ENCODE results near the gene TPP1. TPM values are rescaled to one million over a fixed set of nuclear protein-coding genes. Genes with fewer than 3 reads are reported as not detected.

Gene TPP1
- total RNA-seq, 6 donors from 2014 or later = 71.6 to 240 (median 145) TPM

- ATAC-seq (ENCODE audit: low FRiP score in 2 of 2) = peak; percentile 82 to 84
- H3K4me3 ChIP-seq = peak overlapping the region in 2 of 4 donors; percentile 1 to 92
- TF ChIP-seq CTCF (IDR thresholded peaks at IDR 0.05) (no peak), POLR2AphosphoS5 (IDR thresholded peaks at IDR 0.05) (peak; percentile 67 to 90), POLR2A (IDR thresholded peaks at IDR 0.05) (peak in 2 of 4 donors; percentile 52 to 73), EP300 (IDR thresholded peaks at IDR 0.05) (peak in 1 of 4 donors; percentile 58)
- peaks cover 62 to 81% (median 71%) of the 10 kb centered on the region in 4 donors for H3K4me1 ChIP-seq
- H3K9me3 ChIP-seq = no peaks in the 10 kb centered on the region
- no peaks in the 10 kb centered on the region for H3K27me3 ChIP-seq
- peak overlapping the region; percentile 90 to 99 (median 92) for H3K27ac ChIP-seq
- peaks cover 30 to 42% (median 34%) of the 10 kb centered on the region in 4 donors for H3K36me3 ChIP-seq
- WGBS, 2 donors = 9 to 12% methylated on average over 10 to 11 of the region's 11 CpGs
- DNase-seq = peak; percentile 93 to 95
These were observed 12.6 kb downstream of the TPP1 start for GRCh38 chr11:6606471-6607189.

DNA sequence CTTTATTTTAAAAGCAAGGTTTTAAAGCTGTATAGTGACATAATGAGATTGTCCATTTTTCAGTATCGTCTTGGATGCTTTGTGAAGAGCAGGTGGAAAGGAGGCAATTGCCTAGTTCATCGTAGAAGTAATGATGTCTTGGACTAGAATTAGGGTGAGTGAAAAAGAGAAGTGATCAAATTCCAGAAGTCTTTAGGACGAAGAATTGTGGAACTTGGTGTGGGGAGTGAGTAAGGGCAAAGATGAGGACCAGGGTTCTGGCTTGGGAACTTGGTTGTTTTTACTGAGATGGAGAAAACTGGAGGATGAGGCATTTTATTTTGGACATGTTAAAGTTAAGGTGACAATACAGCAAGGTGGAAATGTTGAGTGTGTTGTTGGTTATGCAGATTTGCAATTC lies 14.4 kb downstream of the TPP1 start:
- ATAC-seq (ENCODE audit: low FRiP score in 2 of 2) = no peak
- peak overlapping the region; percentile 38 to 92 (median 66) for H3K4me3 ChIP-seq
- H3K27ac ChIP-seq = peak overlapping the region; percentile 91 to 99 (median 95)
- no peaks in the 10 kb centered on the region for H3K27me3 ChIP-seq
- H3K9me3 ChIP-seq = no peaks in the 10 kb centered on the region
- WGBS, 2 donors = 17 to 19% methylated on average over 3 of the region's 3 CpGs
- DNase-seq = no peak
- peaks cover 52 to 71% (median 62%) of the 10 kb centered on the region in 4 donors for H3K4me1 ChIP-seq
- TF ChIP-seq EP300 (IDR thresholded peaks at IDR 0.05) (no peak), POLR2A (IDR thresholded peaks at IDR 0.05) (no peak), POLR2AphosphoS5 (IDR thresholded peaks at IDR 0.05) (no peak), CTCF (IDR thresholded peaks at IDR 0.05) (no peak)
- H3K36me3 ChIP-seq = peaks cover 25 to 43% (median 38%) of the 10 kb centered on the region in 4 donors

DNA sequence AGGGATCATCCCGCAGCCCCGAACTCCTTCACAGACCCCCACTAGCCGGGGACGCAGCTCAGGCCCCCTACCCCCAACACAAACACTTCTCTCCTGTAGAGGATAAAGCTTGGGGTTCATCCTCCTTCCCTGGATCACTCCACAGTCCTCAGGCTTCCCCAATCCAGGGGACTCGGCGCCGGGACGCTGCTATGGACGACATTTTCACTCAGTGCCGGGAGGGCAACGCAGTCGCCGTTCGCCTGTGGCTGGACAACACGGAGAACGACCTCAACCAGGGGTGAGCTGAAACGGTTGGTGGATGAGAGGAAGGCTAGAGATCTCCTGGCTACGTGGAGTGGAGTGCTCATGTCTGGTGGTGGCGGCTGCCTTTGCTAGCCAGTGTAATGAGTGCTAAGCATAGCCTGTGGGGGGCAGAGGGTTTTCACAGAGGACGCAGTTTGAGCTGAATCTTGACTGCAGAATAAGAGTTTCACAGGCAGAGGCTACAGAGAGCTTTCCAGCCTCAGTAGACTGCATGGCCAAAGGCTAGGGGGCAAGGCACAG lies 15.1 kb downstream of the TPP1 start:
- Histone ChIP-seq H3K27ac (peak overlapping the region; percentile 91 to 99 (median 95)), H3K9me3 (no peaks in the 10 kb centered on the region), H3K36me3 (peaks cover 25 to 43% (median 38%) of the 10 kb centered on the region in 4 donors), H3K4me3 (peak overlapping the region; percentile 38 to 92 (median 66)), H3K4me1 (peaks cover 50 to 65% (median 60%) of the 10 kb centered on the region in 4 donors), H3K27me3 (no peaks in the 10 kb centered on the region)
- 0 to 3% methylated on average over 9 to 20 of the region's 20 CpGs for WGBS, 2 donors
- ATAC-seq (ENCODE audit: low FRiP score in 2 of 2) = peak; percentile 58 to 63
- peak in 1 of 2 donors; percentile 44 for TF ChIP-seq POLR2AphosphoS5 (IDR thresholded peaks at IDR 0.05)
- TF ChIP-seq EP300 (IDR thresholded peaks at IDR 0.05) = no peak
- no peak for TF ChIP-seq CTCF (IDR thresholded peaks at IDR 0.05)
- peak in 1 of 4 donors; percentile 12 for TF ChIP-seq POLR2A (IDR thresholded peaks at IDR 0.05)
- peak; percentile 60 to 67 for DNase-seq

- peaks cover 50 to 64% (median 56%) of the 10 kb centered on the region in 4 donors for H3K4me1 ChIP-seq
- TF ChIP-seq EP300 (IDR thresholded peaks at IDR 0.05) = peak in 1 of 4 donors; percentile 66
- peak in 3 of 6 experiments; percentile 25 to 68 (median 34) for TF ChIP-seq CTCF (IDR thresholded peaks at IDR 0.05)
- peak in 3 of 4 donors; percentile 20 to 94 (median 88) for TF ChIP-seq POLR2A (IDR thresholded peaks at IDR 0.05)
- peak; percentile 64 to 90 for TF ChIP-seq POLR2AphosphoS5 (IDR thresholded peaks at IDR 0.05)
- DNase-seq = peak; percentile 97 to 98
- no peaks in the 10 kb centered on the region for H3K27me3 ChIP-seq
- H3K36me3 ChIP-seq = peaks cover 23 to 43% (median 38%) of the 10 kb centered on the region in 4 donors
- H3K4me3 ChIP-seq = peak within 1 kb of the TSS; percentile 64 to 96 (median 80)
- peak; percentile 96 for ATAC-seq (ENCODE audit: low FRiP score in 2 of 2)
- WGBS, 2 donors = 0 to 1% methylated on average over 37 to 43 of the region's 72 CpGs
- H3K9me3 ChIP-seq = no peaks in the 10 kb centered on the region
- peak within 1 kb of the TSS; percentile 91 to 99 (median 95) for H3K27ac ChIP-seq
These were observed 15.7 kb downstream of the TPP1 start, which contains the start of the genes ILK and RRP8 for GRCh38 chr11:6603287-6604080. Gene ILK, plus strand, starts transcription at chr11:6603774. Its CDS starts 498 bp downstream, at chr11:6604272. Gene RRP8, minus strand, starts transcription at chr11:6603616. Its CDS starts 114 bp downstream, at chr11:6603502.

All from upper lobe of left lung (tissue), 6 donors.